ENCODE data around the gene TNRC6B.
"Not testable (repeated sequence)": the region's sequence is repeated elsewhere in the genome, so short reads cannot be mapped to it uniquely, and the experiment has no call there.

Gene TNRC6B

GRCh38 chr22:40178417-40179409 is 988 bp downstream of the TNRC6B start:
- no peak for DNase-seq (ENCODE audit: extremely low read depth, low read depth)
- TF ChIP-seq CTCF (IDR thresholded peaks at IDR 0.05; ENCODE audit: low read depth, low read length) = no peak

DNA sequence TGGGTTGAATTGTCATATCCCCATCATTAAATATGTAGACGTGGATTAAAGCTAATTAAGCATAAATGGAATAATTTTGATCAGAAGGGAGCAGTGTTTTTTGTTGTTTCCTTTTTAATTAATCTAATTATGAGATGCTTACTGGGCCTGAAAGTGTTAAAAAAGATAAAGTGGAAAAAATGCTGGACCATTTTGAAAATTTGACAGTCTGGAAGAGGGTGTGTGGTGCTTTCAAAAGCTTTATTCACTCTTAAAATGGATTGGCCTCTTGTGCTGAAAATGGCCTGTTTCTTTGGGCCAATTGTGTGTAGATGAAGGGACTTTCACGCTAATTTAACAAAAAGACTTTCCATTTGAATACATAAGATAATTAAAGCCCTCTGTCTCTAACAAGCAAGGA is 1.8 kb downstream of the TNRC6B start:
- DNase-seq (ENCODE audit: extremely low read depth, low read depth) = no peak
- no peak for TF ChIP-seq CTCF (IDR thresholded peaks at IDR 0.05; ENCODE audit: low read depth, low read length)

- no peak for DNase-seq (ENCODE audit: extremely low read depth, low read depth)
- no peak for TF ChIP-seq CTCF (IDR thresholded peaks at IDR 0.05; ENCODE audit: low read depth, low read length)
Measured at GRCh38 chr22:40180403-40180802, 2.7 kb downstream of the TNRC6B start.

DNA sequence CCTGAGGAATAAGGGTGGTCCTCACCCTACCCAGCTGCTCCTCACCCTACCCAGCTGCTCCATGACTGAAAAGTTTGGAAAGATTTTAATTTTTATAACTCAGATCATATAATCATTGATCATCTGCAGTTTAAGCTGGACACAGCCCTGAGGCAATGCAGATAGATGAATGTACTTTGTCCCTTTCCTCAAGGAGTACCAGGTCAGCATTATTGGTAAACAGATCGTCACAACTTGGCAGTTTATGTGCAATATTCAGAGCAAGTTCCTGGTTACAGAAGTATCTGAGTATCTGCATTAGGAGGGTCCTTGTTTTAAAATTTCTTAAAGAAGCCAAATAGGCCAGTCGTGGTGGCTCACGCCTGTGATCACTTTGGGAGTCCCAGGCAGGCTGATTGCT is 3.6 kb downstream of the TNRC6B start:
- DNase-seq (ENCODE audit: extremely low read depth, low read depth) = no peak
- no peak for TF ChIP-seq CTCF (IDR thresholded peaks at IDR 0.05; ENCODE audit: low read depth, low read length)

DNA sequence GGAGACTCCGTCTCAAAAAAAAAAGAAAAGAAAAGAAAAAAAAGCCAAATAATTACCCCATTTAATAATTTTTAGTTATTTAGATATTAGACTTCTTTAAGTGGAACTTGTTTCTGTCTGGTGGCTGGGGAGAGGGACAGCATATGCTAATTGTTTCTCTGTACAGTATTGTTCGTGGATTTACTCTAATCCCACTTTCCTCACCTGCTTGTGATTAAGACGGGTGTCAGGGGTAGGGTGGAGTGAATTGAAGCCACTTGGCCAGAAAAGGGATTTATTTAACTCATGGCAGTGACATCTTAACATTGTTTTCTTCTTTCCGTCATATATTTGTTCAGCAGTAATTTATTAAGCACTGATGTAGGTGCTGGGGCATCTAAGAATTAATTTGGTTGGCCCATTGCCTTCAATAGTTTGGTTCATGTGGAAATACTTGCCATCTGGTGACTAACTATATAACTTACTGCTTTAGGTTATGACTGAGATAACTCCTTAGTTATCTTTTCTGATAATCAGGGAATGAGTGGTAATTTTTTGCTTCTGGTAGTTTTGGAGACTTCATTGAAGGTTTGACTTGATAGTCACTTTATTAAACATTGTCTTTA is 4.6 kb downstream of the TNRC6B start:
- TF ChIP-seq CTCF (IDR thresholded peaks at IDR 0.05; ENCODE audit: low read depth, low read length) = no peak
- DNase-seq (ENCODE audit: extremely low read depth, low read depth) = no peak

GRCh38 chr22:40183029-40183581 is 5.4 kb downstream of the TNRC6B start:
- no peak for DNase-seq (ENCODE audit: extremely low read depth, low read depth)
- no peak for TF ChIP-seq CTCF (IDR thresholded peaks at IDR 0.05; ENCODE audit: low read depth, low read length)

- not testable (repeated sequence) for DNase-seq (ENCODE audit: extremely low read depth, low read depth)
Measured at GRCh38 chr22:40183603-40184002, 5.9 kb downstream of the TNRC6B start.

Measured in AG09319 (cell line).